ENCODE results near the gene APBB2.

The APBB2 gene

DNA sequence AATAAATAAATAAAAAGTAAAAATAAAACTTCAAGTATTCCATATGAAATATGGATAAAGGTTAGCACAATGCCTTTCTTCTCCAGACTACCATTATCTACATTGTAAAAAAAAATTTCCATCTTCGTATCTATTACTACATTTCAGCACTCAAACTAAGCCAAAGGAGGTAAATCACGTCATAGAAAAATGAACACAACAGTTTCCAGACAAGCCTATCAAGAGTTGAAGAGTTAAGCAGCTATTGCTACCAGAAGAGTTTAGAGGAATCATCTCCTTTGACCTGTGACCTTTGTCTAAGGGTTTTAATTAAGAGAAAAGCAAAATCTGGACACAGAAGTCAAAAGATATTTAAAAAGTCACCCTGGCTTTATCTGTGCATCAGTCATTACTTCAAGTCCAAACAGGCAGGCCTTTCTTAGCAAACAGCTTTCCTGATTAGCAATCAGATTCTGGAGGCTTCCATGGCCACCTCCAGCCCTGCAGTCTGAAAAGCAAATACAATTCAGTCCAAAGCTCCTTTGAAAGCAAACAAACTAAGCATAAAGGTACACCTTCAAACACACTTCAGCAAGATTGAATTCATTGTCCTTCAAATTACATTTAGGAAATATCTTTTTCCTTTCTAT is 82.2 kb downstream of the APBB2 start:
- DNase-seq = no peak

DNA sequence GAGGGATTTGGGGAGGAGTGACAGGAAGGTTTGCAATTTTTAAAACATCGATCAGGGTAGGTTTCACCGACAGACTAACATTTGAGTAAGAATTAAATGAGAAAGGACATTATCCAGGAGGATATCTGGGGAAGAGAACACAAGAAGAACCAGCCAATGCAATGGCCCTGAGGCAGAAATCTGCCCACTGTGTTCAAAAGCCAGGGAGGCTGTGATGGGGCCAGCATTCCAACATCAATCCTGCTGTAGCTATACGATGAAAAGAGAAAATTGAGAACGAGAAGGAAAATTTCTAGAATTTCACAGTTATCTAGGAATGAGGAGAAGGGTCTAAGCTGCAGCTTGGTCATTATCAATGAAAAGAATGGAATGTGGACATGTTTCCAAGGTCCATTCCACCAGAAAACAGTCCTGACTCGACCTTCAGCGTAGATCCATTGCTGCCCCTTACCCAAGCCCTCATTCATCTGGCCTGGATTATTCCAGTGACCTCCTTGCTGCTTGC is 84.4 kb downstream of the APBB2 start:
- DNase-seq = no peak

DNA sequence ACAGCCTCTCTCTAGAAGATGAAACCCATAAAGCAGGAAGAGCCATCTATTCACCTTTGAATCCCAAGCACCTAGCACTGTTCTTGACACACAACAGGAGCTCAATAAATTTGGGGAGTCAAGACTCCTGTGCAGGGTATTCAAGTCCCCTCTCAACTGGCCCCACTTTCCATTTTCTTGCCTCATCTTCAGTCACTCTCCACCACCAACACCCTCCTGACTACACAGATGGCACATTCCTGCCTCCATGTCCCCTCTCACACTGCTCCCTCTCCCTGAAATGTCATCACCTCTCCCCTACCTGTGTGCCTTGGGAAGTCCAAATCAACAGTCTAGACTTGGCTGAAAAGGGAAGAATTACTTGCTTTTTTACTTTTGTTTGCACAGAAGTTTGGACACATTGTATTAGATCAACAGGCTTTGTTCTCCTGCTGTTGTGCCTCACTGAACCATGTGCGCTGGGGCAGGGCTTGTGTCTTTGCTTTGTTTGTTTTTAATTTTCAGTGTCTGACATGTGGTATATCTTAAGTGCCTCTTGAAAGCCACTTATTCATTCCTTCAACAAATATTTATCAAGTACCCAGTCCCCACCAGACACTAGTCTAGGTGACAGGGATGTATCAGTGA is 85.1 kb downstream of the APBB2 start:
- no peak for DNase-seq

DNA sequence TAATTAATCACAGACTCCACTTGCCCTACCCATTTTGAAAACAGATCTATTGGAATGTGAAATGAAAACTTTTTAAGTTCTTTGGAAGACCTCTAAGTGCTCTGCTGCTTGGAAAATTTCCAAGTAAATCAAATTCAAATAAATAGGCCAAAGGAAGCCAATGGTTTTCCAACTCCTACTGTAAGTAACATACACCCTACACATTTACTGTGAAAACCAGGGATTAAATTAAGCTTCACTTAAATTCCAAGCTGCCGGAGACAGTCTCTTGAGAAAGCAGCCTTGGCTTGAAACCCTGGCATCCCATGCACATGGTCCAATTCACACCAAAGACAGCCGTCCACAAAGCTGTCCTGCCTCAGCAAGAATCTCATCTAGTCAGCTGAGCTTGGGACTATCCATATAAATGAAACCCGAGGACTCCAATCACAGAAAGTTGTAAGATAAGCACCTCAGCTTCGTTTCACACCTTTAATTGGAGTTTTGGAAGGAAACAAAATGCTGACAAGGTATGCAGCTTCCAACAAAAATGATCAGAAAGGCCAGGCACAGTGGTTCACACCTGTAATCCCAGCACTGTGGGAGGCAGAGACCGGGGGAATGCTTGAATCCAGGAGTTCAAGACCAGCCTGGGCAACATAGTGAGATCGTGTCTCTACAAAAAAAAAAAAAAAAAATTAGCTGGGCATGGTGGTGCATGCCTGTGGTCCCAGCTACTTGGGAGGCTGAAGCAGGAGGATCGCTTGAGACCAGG is 88.6 kb downstream of the APBB2 start:
- no peak for DNase-seq

DNA sequence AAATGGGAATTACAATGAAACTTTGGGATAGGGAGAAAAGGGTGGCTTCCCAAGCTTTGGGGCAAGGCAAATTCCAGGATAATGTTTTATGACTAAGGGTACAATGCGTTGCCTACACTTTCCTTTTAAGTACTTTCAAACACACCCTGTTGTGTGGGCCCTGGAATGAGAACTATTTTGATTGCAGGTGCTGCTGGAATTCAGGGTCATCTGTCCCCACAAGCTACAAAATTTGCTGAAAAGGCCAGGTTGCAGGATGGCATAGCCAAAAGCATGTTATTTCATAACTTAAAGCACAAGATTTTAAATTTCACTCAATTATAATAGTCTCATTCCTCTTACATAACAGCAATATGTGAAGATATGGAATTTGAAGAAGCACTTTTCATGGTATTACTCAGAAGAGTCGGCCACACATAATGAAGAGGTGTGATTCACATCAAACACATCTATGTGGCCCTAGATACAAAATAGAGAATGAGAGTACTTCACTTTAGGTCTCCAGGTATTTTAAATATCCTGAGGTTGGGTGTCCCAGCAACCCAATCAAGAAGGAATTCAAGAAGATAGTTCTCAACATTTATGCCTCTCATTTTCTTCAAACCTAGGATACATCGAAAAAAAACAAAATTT is 89.3 kb downstream of the APBB2 start:
- DNase-seq = no peak

DNA sequence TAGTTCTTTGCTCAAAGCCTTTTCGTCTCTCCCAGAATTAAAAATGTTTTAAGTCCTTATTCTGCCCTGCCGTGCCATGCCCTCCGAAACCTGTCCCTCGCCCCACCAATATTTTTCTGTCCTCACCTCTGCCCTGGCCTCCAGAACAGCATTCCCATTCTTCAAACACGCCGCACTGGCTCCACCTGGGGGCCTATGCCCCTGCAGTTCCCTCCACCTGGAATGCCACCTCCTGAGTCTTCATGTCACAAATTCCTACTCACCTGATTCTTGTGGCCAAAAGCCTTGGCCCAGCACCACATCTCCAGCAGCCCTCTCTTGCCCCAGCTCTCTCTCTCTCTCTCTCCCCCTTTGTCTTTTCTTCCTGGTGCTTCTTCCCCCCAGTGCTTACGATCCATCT is 91.6 kb downstream of the APBB2 start:
- no peak for DNase-seq

DNA sequence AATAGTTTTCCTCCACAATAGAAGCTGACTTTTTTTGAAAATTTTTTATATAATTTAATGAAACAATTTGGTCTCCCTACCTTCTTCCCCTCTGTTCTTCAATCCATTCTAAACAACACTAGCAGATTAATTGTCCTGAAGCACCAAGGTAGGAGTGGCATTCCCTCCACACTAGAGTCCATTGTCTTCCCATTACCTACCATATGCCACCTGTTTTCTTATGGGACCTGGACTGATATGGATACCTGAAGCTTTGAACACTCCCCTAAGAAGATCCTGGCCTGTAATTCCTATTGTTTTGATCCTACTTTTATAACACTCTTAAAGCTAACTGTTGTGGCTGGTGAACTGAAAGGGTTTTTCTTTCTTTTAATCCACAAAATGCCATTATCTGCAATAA is 92.0 kb downstream of the APBB2 start:
- no peak for DNase-seq

DNA sequence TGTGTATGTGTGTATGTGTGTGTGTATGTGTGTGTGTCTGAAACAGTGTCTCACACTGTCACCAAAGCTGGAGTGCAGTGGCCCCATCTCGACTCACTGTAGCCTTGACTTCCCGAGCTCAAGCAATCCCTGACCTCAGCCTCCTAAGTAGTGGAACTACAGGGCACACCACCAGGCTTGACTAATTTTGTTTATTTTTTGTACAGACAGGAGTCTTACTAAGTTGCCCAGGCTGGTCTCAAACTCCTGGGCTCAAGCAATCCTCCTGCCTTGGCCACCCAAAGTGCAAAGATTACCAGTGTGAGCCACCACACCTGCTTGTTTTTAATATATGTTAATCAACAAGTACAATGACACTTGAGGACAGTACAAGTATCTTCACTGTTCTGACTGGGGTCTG is 92.4 kb downstream of the APBB2 start:
- no peak for DNase-seq

DNA sequence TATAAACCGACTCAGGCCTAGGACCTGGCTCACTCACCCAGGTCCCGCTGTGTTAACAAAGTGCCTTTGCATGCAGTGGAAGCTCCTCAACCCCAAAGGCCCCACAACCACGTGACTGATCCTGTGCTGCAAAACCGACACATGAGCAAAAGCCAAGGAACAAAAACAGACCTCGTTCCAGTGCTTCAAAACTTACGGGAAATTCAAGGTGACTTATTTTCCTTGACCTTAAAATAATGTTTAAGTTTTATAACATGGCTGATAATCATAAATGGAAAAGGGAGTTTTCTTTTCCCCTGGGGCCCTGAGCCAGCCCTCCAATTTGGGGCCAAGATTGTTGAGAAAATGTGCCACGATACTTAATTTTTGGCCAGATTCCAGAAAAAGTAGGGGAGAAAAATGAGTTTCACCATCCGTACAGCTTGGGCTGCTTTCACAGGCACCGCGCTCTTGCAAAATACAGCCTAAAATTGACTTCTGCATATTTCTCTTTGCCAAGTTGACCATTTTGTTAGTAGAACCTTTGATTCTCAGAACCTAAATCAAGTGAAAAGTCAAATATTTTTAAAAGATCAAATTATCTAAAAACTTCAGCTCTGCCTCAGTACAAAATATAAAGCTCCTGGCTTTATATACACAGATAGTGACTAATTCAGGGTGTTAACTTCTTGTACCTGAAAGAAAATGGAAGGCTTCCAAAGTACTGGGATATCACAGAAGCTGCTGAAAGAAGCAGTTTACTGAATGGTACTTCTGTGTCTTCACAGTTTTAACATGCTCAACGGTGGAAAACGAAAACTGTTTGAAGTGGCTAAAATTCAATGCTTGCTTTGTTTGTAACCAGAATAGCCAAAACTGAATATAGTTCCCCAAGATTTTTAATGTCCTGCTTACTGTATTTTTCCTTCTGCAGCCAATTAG is 93.8 kb downstream of the APBB2 start:
- DNase-seq = no peak

DNA sequence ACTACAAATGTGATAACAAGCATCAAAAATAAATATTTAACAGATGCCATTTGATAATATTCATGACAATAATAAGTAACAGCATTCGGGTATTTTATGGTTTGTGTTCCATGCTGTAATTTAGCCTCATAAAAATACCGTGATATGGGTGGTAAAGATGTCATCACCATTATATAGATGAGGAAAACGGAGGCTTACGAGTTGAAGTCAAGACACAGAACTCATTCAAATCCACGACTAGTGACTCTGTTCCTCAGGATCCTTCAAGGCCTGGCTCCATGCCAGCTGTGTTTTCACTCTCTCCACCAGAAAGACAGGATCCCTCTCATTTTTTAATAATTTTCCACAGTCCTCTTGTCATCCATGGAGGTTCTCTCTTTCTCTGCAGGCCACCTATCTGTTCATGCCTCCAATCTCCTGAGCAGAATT is 94.5 kb downstream of the APBB2 start:
- no peak for DNase-seq

DNA sequence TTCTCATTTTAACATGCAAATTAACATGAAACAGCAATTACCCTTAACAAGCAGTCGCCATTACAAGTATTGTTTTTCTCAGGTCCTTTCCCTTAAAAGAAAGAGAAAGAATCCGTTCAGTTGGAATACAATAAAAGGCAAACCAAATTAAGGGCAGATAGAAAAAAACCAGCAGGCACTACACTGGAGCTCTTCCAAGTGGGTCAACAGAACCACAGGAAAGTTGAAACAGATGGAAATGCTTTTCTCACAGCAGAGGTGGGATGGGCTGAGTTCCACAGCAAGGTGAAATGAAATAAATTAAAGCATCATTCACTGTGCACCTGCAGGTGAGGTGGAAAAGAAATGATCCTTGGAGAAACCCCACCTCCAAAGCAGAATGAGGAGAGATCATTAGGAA is 102.6 kb downstream of the APBB2 start:
- DNase-seq = no peak

DNA sequence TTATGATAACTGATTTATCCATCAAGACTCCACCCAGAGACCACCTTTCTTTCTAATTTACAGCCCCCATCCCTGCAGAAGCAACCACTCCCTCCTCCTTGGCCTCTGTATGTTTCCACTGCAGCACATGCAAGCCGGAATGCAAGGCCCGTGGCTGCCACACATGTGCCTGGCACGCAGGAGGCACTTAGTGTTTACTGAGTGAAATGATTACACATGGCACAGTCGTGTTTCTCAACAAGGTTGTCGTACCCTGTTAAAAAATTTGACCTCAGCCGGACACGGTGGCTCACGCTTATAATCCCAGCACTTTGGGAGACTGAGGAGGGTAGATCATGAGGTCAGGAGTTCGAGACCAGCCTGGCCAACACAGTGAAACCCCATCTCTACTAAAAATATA is 104.3 kb downstream of the APBB2 start:
- DNase-seq = no peak

DNA sequence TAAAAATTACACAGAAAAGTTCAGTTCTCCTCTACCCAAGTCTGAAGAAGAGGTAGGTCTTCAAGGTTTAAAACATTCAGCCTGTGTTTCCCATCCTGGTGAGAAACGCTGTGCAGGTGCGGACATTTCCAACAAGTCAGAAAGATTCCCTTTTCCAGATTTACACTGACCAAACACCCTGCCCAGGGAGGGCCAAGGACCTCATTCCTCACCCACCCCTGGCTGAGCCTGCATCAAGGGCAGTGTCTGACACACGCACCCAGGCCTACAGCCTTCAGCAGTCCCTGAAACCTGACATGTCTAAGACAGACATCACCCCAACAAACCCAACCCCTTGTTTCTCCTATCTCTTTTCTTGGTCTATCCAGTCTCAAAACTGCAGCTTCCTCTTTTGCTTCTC is 105.9 kb downstream of the APBB2 start:
- no peak for DNase-seq

DNA sequence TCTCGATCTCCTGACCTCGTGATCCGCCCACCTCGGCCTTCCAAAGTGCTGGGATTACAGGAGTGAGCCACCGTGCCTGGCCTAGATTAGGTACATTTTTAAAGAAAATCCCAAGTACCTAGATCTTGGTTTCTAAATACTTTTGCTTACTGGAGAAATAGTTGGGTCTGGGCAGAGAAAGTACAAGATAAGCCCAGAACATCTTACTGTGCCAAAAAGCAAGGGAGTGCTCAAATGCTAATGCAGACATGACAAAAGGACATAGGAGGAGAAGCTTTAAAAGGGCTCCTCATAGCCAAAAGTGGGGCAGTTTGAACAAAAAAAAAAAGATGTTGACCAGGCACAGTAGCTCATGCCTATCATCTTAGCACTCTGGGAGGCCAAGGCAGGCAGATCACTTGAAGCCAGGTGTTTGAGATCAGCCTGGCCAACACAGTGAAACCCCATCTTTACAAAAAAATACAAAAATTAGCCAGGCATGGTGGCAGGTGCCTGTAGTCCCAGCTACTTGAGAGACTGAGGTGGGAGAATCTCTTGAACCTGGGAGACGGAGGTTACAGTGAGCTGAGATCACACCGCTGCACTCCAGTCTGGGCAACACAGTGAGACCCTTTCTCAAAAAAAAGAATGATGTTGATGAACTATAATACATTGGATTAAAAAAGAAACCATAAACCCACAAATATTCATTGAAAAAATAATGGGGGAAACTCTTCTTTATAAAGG is 107.5 kb downstream of the APBB2 start:
- no peak for DNase-seq

DNA sequence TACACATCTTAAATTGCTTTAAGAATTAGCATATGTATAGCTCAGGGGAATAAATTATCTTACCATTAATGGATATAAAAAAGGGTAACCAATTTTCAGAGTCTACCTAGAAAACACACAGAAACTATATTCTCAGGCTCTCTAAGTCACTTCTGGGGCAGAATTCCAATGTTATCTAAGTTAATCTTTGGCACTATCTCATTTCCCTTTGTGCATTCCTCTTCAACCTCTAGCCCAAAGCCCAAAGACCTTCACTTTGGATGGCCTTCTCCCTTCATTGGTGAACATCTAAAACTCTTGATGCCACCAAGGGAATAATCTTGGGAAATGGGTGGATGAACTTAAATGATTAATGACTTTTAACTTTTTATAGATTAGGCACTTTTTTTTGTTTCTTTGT is 108.3 kb downstream of the APBB2 start:
- DNase-seq = no peak

DNA sequence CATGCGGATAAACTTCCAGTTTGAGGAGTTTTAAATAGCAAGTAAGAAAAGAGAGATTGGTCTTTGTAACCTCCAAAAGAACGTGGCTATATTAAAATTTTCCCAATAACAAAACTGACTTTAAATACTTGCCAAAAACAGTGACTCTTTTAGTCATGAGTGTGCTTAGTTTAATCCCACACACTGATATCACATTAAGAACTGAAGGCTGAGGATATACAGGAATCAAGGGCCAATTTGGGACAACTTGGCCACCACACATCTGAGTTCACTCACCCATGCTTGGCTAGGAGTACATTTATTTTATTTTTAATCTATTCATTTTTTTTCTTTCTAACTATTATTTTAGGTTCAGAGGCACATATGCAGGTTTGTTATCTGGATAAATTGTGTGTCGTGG is 110.2 kb downstream of the APBB2 start:
- no peak for DNase-seq

DNA sequence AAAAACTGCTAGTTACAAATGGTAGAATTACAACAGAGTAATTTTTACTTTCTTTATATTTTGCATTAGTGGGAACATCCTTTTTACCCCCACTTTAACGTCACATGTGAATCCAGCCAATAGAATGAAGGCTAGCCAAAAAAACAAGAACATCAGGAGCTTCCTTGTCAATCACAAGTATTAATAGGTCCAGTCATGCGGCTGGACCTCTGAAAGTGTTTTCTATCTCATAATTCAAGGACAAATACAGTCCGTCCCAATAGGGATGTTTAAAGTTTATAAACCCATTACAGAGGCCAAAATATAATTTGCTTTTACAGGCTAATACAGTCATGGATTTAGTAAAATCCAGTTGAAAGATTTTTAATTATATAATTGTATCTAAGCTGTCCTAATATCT is 110.7 kb downstream of the APBB2 start:
- DNase-seq = no peak

DNA sequence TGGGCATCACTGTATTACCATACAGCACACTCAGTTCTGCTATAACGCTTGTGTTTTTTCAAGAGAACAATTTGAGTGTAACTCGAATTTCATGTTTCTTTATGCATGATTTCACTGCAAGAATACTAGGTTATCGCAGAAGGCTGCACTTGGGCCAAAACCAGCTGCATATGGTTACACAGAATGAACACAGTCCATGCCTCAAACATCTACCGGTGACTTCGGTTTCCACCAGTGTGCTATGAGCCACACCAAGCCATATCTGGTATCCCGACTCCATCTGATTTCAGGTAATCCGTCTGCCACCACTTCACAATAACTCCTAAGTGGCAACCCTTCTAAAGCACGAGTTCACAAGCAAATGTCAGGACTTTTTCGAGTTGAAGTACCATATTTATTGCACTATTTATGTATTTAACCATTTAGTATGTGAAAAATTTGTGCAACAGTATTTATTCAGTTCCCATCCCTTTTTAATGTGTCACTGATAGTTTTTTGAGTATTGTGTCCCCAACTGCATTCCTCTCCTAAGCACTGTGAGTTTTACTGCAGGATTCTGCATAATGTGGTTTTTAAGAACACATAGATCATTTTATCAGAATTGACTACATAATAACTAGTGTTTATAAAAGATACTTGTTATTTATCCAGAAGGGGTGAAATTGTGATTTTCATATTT is 111.8 kb downstream of the APBB2 start:
- DNase-seq = no peak

DNA sequence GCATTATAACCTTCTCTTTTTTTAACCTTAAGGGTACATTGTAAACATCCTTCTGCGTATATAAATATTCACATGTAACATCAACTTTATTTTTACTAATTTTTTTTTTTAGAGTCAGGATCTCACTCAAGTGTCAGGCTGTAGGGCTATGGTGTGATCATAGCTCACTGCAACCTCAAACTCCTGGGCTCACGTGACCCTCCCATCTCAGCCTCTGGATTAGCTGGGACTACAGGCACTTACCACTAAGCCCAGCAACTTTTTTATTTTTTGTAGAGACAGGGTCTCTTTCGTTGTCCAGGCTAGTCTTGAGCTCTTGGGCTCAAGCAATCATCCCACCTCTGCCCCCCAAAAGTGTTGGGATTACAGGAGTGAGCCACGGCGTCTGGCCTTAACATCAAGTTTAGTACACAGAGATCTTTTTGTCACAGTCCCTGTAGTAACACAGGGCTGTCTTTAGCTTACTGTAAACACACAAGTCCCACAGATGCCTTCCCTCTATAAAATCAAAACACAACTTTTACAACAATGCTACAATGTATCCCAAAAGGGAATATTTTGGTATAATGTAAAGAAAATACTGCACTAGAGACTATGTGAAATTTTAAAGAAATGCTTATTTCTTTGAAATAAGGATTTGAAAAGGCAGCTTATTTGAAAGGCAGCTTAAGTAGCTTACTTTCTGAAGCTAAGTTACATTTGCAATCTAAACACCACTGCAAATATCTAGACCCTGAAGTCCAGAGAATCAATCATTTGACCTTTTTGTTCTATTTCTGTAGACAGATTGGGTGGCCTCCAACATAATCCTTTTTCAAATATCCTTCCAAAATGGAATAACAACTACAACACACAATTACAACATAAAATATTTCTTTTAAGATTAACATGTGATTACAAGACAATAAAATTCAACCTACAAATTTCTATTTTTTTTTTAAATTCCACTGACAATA is 116.0 kb downstream of the APBB2 start:
- DNase-seq = no peak

DNA sequence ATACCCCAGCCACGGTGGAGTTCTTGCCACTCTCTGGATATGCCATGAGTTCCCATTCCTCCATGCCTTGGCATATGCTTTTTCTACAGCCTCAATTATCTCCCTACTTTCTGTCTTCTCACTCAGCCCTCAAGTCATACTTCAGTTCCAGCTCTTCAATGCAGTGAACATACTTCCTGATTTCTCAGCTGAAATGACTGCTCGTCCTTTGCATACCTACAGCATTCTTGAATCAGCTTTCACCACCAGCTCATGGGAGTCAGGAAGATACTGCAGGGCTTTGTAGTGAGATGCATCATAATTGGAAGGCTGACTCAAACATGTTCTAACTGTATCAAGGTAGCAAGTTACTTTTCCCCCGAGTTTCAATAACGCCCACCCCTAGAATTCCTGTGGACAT is 118.4 kb downstream of the APBB2 start:
- no peak for DNase-seq
